H9 (cell line): ENCODE data around the gene EIF4E1B. TPM values are rescaled to one million over a fixed set of nuclear protein-coding genes. Genes with fewer than 3 reads are reported as not detected.

ENCODE experiments used
- DNase-seq: peaks from one replicate; pipeline ENCODE4 v3.0.0-alpha.2; 2017
- H2AFZ ChIP-seq: one replicate; pipeline ENCODE4 v1.6.1; 2013; ENCODE audit warnings: mild to moderate bottlenecking, low read length, control low read depth, moderate library complexity
- H2AK5ac ChIP-seq: 2 replicates; pipeline ENCODE4 v1.6.1; 2013; ENCODE audit warnings: low read length, control low read depth, mixed read lengths; ENCODE audit not compliant: insufficient read length
- H2BK120ac ChIP-seq: one replicate; pipeline ENCODE4 v1.6.1; 2013; ENCODE audit warnings: low read depth, mild to moderate bottlenecking, low read length, control low read depth, inconsistent platforms; ENCODE audit not compliant: poor library complexity, severe bottlenecking
- H2BK12ac ChIP-seq: 2 replicates; pipeline ENCODE4 v1.6.1; 2013; ENCODE audit warnings: low read length, control low read depth, mixed read lengths, low read depth; ENCODE audit not compliant: insufficient read length
- H2BK15ac ChIP-seq: 2 replicates; pipeline ENCODE4 v1.6.1; 2013; ENCODE audit warnings: low read depth, low read length, control low read depth
- H2BK20ac ChIP-seq: one replicate; pipeline ENCODE4 v1.6.1; 2013; ENCODE audit warnings: low read depth, mild to moderate bottlenecking, low read length, control low read depth, inconsistent platforms; ENCODE audit not compliant: poor library complexity, severe bottlenecking
- H2BK5ac ChIP-seq: 2 replicates; pipeline ENCODE4 v1.6.1; 2013; ENCODE audit warnings: low read length, control low read depth, mixed read lengths; ENCODE audit not compliant: insufficient read length
- H3K14ac ChIP-seq: 2 replicates; pipeline ENCODE4 v1.6.1; 2013; ENCODE audit warnings: low read length, control low read depth; ENCODE audit not compliant: insufficient read depth
- H3K18ac ChIP-seq: 2 replicates; pipeline ENCODE4 v1.6.1; 2013; ENCODE audit warnings: low read depth, mild to moderate bottlenecking, mixed read lengths, low read length, control low read depth; ENCODE audit not compliant: insufficient read length
- H3K23ac ChIP-seq: 2 replicates; pipeline ENCODE4 v1.6.1; 2013; ENCODE audit warnings: low read length, control low read depth, mixed read lengths, low read depth; ENCODE audit not compliant: insufficient read length
- H3K23me2 ChIP-seq: 2 replicates; pipeline ENCODE4 v1.6.1; 2013; ENCODE audit warnings: low read depth, mild to moderate bottlenecking, mixed read lengths, low read length, control low read depth; ENCODE audit not compliant: insufficient read length, poor library complexity, severe bottlenecking
- H3K27ac ChIP-seq: 2 replicates; pipeline ENCODE4 v1.5.1; 2013; ENCODE audit warnings: low read length, control low read depth, mixed read lengths, low read depth; ENCODE audit not compliant: insufficient read length
- H3K27me3 ChIP-seq: 2 replicates; pipeline ENCODE4 v1.6.1; 2013; ENCODE audit warnings: low read length, control low read depth, inconsistent platforms; ENCODE audit not compliant: insufficient read depth
- H3K4ac ChIP-seq: 2 replicates; pipeline ENCODE4 v1.6.1; 2013; ENCODE audit warnings: low read depth, mild to moderate bottlenecking, control low read depth, inconsistent platforms, low read length, moderate library complexity
- H3K4me1 ChIP-seq: 2 replicates; pipeline ENCODE4 v1.6.1; 2013; ENCODE audit warnings: low read length, control low read depth, inconsistent platforms; ENCODE audit not compliant: insufficient read depth
- H3K4me2 ChIP-seq: 2 replicates; pipeline ENCODE4 v1.6.1; 2013; ENCODE audit warnings: low read length, control low read depth, mixed read lengths; ENCODE audit not compliant: insufficient read length, insufficient read depth
- H3K56ac ChIP-seq: 2 replicates; pipeline ENCODE4 v1.6.1; 2013; ENCODE audit warnings: low read depth, mild to moderate bottlenecking, mixed read lengths, low read length, control low read depth; ENCODE audit not compliant: insufficient read length
- H3K79me1 ChIP-seq: 2 replicates; pipeline ENCODE4 v1.6.1; 2013; ENCODE audit warnings: low read depth, mild to moderate bottlenecking, moderate library complexity, low read length, control low read depth, inconsistent platforms; ENCODE audit not compliant: insufficient read depth, poor library complexity, severe bottlenecking
- H3K79me2 ChIP-seq: 2 replicates; pipeline ENCODE4 v1.6.1; 2013; ENCODE audit warnings: low read length, control low read depth, inconsistent platforms; ENCODE audit not compliant: insufficient read depth
- H3K9ac ChIP-seq: 2 replicates; pipeline ENCODE4 v1.6.1; 2013; ENCODE audit warnings: low read length, control low read depth, mixed read lengths; ENCODE audit not compliant: insufficient read length; ENCODE audit errors: extremely low read depth
- H3K9me3 ChIP-seq: one replicate; pipeline ENCODE4 v1.6.1; 2013; ENCODE audit warnings: low read depth, low read length, inconsistent platforms; ENCODE audit not compliant: control insufficient read depth
- H3T11ph ChIP-seq: one replicate; pipeline ENCODE4 v1.6.1; 2013; ENCODE audit warnings: mild to moderate bottlenecking, low read length, control low read depth, inconsistent platforms
- H4K20me1 ChIP-seq: one replicate; pipeline ENCODE4 v1.6.1; 2013; ENCODE audit not compliant: control insufficient read depth, insufficient read length, insufficient read depth
- H4K5ac ChIP-seq: 2 replicates; pipeline ENCODE4 v1.6.1; 2013; ENCODE audit warnings: low read depth, mild to moderate bottlenecking, mixed read lengths, low read length, control low read depth; ENCODE audit not compliant: insufficient read length
- H4K8ac ChIP-seq: replicated peaks from 2 replicates; pipeline ENCODE4 v1.6.1; 2013; ENCODE audit warnings: low read length, control low read depth, mixed read lengths, low read depth; ENCODE audit not compliant: insufficient read length
- H4K91ac ChIP-seq: 2 replicates; pipeline ENCODE4 v1.6.1; 2013; ENCODE audit warnings: low read depth, mild to moderate bottlenecking, moderate library complexity, mixed read lengths, low read length, control low read depth; ENCODE audit not compliant: insufficient read length
- H3K27ac Mint-ChIP-seq, 3 experiments: 2 replicates in 2 of 3; 3 replicates in 1 of 3; pipeline ENCODE4 v1.8.0; 2020 to 2021; ENCODE audit warnings: mixed read lengths in 3 of 3, mild to moderate bottlenecking in 1 of 3, moderate library complexity in 1 of 3
- H3K27me3 Mint-ChIP-seq: 2 replicates; pipeline ENCODE4 v1.8.0; 2021; ENCODE audit warnings: low read depth, mild to moderate bottlenecking, moderate library complexity, mixed read lengths
- H3K36me3 Mint-ChIP-seq, 3 experiments: 2 replicates in 2 of 3; 3 replicates in 1 of 3; pipeline ENCODE4 v1.8.0; 2020 to 2021; ENCODE audit warnings: low read depth in 3 of 3, mixed read lengths in 3 of 3; ENCODE audit not compliant: insufficient read depth in 1 of 3
- H3K4me1 Mint-ChIP-seq, 2 experiments: 2 replicates each; pipeline ENCODE4 v1.8.0; 2020; ENCODE audit warnings: mixed read lengths in 2 of 2
- H3K4me3 Mint-ChIP-seq, 2 experiments: 2 replicates in 1 of 2; 3 replicates in 1 of 2; pipeline ENCODE4 v1.8.0; 2020 to 2021; ENCODE audit warnings: mild to moderate bottlenecking in 2 of 2, mixed read lengths in 2 of 2, moderate library complexity in 1 of 2
- H3K9me3 Mint-ChIP-seq, 2 experiments: 2 replicates in 1 of 2; 3 replicates in 1 of 2; pipeline ENCODE4 v1.8.0; 2020; ENCODE audit warnings: mild to moderate bottlenecking in 2 of 2, mixed read lengths in 2 of 2, moderate library complexity in 1 of 2
- WGBS: extraction: QIAGEN DNeasy Blood & Tissue Kit; methylation state at CpG from one replicate; pipeline ENCODE4 v1.1.7; 2013; ENCODE audit warnings: missing lambda C conversion rate, low lambda C conversion rate, mixed read lengths; ENCODE audit not compliant: insufficient read length; ENCODE audit errors: extremely low coverage; 5-methylcytosine and 5-hydroxymethylcytosine counted together
- total RNA-seq: library from RNA; stranded (reverse); gene quantifications from 2 replicates; pipeline ENCODE4 v1.2.1, GENCODE V29; 2021
- TF ChIP-seq, protein P1 (sequence below): fragments of 200-600 bp; sonication (generic); conservative IDR thresholded peaks from 3 replicates; pipeline ENCODE4 v1.8.0; 2021; ENCODE audit warnings: antibody characterized with exemption, mild to moderate bottlenecking

Gene EIF4E1B
- total RNA-seq, 1 experiment from 2014 or later, result 1.3 TPM

DNA sequence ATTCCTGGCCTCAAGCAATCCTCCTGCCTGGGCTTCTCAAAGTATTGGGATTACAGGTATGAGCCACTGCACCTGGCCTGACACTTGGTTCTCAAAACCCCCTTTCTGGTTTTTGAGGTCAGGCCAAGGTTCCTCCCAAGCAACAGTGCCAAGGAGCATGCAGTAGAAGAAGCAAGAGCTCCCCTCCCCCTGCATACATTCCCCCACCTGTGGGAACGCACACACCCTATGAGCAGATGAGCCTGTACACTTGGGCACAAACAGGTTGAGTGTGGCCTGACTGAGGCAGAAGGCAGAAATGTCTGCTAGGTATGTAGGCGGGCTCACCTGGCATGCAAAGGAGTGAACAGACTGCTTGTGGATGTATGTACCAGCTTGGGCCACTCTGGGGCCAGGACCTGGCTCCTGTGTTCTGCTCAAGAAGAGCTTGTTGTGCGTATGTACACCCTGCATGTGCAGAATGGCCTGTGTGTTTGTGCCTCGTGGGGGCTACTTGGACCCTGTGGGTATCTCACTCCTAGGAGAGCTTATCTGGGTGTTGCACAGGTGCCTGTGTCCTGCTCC lies 22.3 kb upstream of the EIF4E1B start:
- no peak overlapping the region for H3K4ac ChIP-seq
- no peak overlapping the region for H2AK5ac ChIP-seq
- no peak overlapping the region for H2BK15ac ChIP-seq
- no peak overlapping the region for H3K18ac ChIP-seq
- no peak overlapping the region for H4K8ac ChIP-seq
- TF ChIP-seq, protein P1, sequence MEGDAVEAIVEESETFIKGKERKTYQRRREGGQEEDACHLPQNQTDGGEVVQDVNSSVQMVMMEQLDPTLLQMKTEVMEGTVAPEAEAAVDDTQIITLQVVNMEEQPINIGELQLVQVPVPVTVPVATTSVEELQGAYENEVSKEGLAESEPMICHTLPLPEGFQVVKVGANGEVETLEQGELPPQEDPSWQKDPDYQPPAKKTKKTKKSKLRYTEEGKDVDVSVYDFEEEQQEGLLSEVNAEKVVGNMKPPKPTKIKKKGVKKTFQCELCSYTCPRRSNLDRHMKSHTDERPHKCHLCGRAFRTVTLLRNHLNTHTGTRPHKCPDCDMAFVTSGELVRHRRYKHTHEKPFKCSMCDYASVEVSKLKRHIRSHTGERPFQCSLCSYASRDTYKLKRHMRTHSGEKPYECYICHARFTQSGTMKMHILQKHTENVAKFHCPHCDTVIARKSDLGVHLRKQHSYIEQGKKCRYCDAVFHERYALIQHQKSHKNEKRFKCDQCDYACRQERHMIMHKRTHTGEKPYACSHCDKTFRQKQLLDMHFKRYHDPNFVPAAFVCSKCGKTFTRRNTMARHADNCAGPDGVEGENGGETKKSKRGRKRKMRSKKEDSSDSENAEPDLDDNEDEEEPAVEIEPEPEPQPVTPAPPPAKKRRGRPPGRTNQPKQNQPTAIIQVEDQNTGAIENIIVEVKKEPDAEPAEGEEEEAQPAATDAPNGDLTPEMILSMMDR, result no peak
- Mint-ChIP-seq H3K4me3 (peak overlapping the region; percentile 86 to 96; a peak in 4 of 5 replicates), H3K27ac (no peak overlapping the region), H3K36me3 (no peaks in the 10 kb centered on the region), H3K9me3 (no peaks in the 10 kb centered on the region; a peak in 1 of 5 replicates), H3K27me3 (peaks cover 21% of the 10 kb centered on the region), H3K4me1 (peaks cover 38 to 42% of the 10 kb centered on the region in 2 experiments)
- H4K91ac ChIP-seq, result no peak overlapping the region
- no peak overlapping the region for H2AFZ ChIP-seq
- H4K5ac ChIP-seq, result no peak overlapping the region
- no peak overlapping the region for H3K27ac ChIP-seq
- no peak overlapping the region for H3K23ac ChIP-seq
- DNase-seq, result no peak
- H3K27me3 ChIP-seq, result no peaks in the 10 kb centered on the region; the same call in 1 of the 2 replicates
- no peak overlapping the region for H2BK12ac ChIP-seq
- H3K79me1 ChIP-seq, result no peaks in the 10 kb centered on the region
- no peak overlapping the region; the same call in 1 of the 2 replicates for H3K14ac ChIP-seq
- no peak overlapping the region for H3T11ph ChIP-seq
- H3K79me2 ChIP-seq, result no peaks in the 10 kb centered on the region
- no peak overlapping the region for H2BK20ac ChIP-seq
- H4K20me1 ChIP-seq, result no peaks in the 10 kb centered on the region
- no peak overlapping the region for H2BK5ac ChIP-seq
- no peaks in the 10 kb centered on the region; the same call in 1 of the 2 replicates for H3K4me1 ChIP-seq
- H2BK120ac ChIP-seq, result no peak overlapping the region
- H3K4me2 ChIP-seq, result no peak overlapping the region
- no peak overlapping the region for H3K56ac ChIP-seq
- H3K9ac ChIP-seq, result no peak overlapping the region
- H3K23me2 ChIP-seq, result peaks cover 6% of the 10 kb centered on the region
- H3K9me3 ChIP-seq, result no peaks in the 10 kb centered on the region
- no CpG with 5 or more reads among the region's 4 CpGs for WGBS
